Measurements from ENCODE around the gene KMT2A.
A peak's percentile ranks its signal among the peaks of the same experiment; 100 is the strongest.

Gene KMT2A

DNA sequence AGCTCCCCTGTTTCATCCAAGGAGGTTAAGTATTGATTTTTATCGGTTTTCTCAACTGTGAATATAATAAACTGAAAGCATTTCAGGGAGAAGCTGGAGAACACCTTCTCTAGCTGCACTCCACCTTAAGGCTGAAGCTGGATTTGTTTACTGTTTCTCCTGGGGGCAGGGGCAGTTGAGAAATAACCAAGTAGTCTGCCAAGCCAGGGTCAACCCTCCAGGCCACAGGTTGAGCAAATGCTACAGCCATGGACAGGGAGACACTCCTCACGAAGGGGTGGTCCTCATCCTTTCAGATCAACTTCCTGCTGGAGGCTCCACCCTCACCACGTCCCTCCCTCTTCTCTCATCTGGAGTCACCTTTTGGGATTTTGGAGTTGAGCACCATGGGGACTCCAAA lies 90.8 kb downstream of the KMT2A start, which contains the start of gene TTC36:
Gene TTC36 (plus strand): TSS at position 366 of the 400 bp plus-strand sequence. CDS start 21 bp downstream, at position 387.
- H3K4me3 ChIP-seq (ENCODE audit: low read depth, low read length): no peak within 1 kb of the TSS
- DNase-seq (ENCODE audit: low read depth, low spot score): no peak
- ChIA-PET POLR2A (interaction anchor here (0.7 kb wide), 1 partner anchor 31 kb away, joined by 3 read pairs; no protein-coding TSS in a partner anchor), CTCF (interaction anchor here (1.2 to 2.1 kb wide), 2 partner anchors 8 to 40 kb away, joined by 5 to 7 read pairs; no protein-coding TSS in a partner anchor)
- TF ChIP-seq CTCF (IDR thresholded peaks at IDR 0.05; ENCODE audit: insufficient read depth, low read length, missing control alignments): no peak

DNA sequence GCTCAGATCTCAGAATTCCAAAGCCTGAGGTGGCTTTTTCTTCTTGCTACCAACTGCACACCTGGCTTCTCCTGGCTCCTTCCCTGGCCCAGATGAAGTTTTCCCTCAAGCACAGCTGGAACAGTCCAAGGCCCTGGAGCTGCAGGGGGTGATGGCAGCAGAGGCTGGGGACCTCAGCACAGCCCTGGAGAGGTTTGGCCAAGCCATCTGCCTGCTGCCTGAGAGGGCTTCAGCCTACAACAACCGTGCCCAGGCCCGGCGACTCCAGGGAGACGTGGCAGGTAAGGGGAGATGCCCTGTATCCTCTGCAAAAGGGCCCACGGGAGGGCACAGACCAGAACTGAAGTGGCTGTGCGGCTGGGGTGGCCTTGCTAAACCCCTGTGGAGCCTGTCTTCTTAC lies 92.2 kb downstream of the KMT2A start:
- H3K4me3 ChIP-seq (ENCODE audit: low read depth, low read length): no peak overlapping the region
- no peak for DNase-seq (ENCODE audit: low read depth, low spot score)
- CTCF ChIA-PET: interaction anchor here (0.8 to 2.5 kb wide), 3 partner anchors 38 to 358 kb away, joined by 3 to 6 read pairs (median 5); no protein-coding TSS in a partner anchor
- TF ChIP-seq CTCF (IDR thresholded peaks at IDR 0.05; ENCODE audit: insufficient read depth, low read length, missing control alignments): no peak
- POLR2A ChIA-PET: no interaction called here

- CTCF ChIA-PET: interaction anchor here (2.5 kb wide), 1 partner anchor 41 kb away, joined by 6 read pairs; no protein-coding TSS in a partner anchor
- POLR2A ChIA-PET: no interaction called here
- TF ChIP-seq CTCF (IDR thresholded peaks at IDR 0.05; ENCODE audit: insufficient read depth, low read length, missing control alignments): no peak
- no peak for DNase-seq (ENCODE audit: low read depth, low spot score)
- peak overlapping the region; percentile 76; the same call in 1 of the 2 replicates for H3K4me3 ChIP-seq (ENCODE audit: low read depth, low read length)
Measured at GRCh38 chr11:118529584-118530175, 93.4 kb downstream of the KMT2A start.

DNA sequence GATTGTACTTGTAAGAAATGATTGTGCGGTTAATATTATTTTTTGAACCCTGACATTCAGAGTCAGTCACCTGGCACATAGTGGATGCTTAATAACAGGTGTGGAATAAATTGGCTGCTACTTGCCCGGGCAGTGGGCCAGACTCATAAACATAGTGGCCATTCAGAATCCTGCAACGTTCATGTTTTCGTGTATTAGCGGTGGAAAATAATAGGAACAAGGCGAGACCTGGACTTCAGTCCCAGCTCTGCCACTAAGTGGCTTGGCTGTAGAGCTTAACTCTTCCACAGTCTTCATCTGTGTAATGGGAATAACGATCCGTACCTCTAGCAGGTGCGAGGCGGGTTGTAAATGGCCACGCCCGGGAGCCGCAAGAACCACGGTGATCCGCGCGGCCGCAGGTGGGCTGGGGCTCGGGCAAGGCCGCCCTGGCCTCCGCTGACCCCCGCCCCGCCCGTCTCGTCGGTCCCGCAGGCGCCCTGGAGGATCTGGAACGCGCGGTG lies 93.9 kb downstream of the KMT2A start:
- POLR2A ChIA-PET: no interaction called here
- TF ChIP-seq CTCF (IDR thresholded peaks at IDR 0.05; ENCODE audit: insufficient read depth, low read length, missing control alignments): no peak
- H3K4me3 ChIP-seq (ENCODE audit: low read depth, low read length): peak overlapping the region; percentile 76
- no peak for DNase-seq (ENCODE audit: low read depth, low spot score)
- CTCF ChIA-PET: interaction anchor here (2.5 kb wide), 1 partner anchor 42 kb away, joined by 6 read pairs; no protein-coding TSS in a partner anchor

GRCh38 chr11:118530683-118531596 lies 94.6 kb downstream of the KMT2A start, which contains the start of gene TMEM25:
TSS of gene TMEM25 (plus strand) at chr11:118531192. CDS start at chr11:118531802, 610 bp downstream.
- CTCF ChIA-PET: interaction anchor here (2.5 kb wide), 1 partner anchor 42 kb away, joined by 6 read pairs; no protein-coding TSS in a partner anchor
- TF ChIP-seq CTCF (IDR thresholded peaks at IDR 0.05; ENCODE audit: insufficient read depth, low read length, missing control alignments): no peak
- POLR2A ChIA-PET: no interaction called here

More at GRCh38 chr11:118530683-118531596, 94.6 kb downstream of the KMT2A start, which contains the start of gene TMEM25:
- peak within 1 kb of the TSS; percentile 76 for H3K4me3 ChIP-seq (ENCODE audit: low read depth, low read length)
- DNase-seq (ENCODE audit: low read depth, low spot score): no peak
